VCaP (cell line): ENCODE measurements around the gene NRDE2.
A peak's percentile ranks its signal among the peaks of the same experiment; 100 is the strongest.

ENCODE experiments used
- H3K27ac ChIP-seq: fragments of 450-650 bp; 2 replicates; pipeline ENCODE4 v1.5.1; 2017
- TF ChIP-seq, protein P1 (sequence below): fragments of 450-650 bp; conservative IDR thresholded peaks from 2 replicates; pipeline ENCODE4 v1.5.1; 2017; ENCODE audit warnings: mild to moderate bottlenecking, moderate library complexity

NRDE2 gene

DNA sequence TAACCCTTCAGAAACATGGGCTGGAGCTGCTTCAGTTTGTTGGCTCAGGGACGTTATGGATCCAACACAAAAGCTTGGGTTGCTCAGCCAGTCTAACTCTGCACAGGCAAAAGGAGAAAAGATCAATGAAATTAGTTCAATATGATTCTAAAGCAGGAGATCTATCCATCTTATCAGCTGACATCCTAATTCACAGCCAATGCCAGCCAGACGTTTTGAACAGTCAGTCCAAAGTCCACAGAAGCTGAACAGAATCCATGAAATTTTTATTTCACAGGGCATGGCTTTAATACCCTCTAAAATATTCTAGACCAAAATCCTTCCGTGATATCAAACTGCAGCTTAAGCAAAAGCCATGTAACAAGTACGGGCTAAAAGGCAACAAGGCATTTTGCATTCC is 13.7 kb downstream of the NRDE2 start:
- H3K27ac ChIP-seq = no peak overlapping the region
- TF ChIP-seq, protein P1, sequence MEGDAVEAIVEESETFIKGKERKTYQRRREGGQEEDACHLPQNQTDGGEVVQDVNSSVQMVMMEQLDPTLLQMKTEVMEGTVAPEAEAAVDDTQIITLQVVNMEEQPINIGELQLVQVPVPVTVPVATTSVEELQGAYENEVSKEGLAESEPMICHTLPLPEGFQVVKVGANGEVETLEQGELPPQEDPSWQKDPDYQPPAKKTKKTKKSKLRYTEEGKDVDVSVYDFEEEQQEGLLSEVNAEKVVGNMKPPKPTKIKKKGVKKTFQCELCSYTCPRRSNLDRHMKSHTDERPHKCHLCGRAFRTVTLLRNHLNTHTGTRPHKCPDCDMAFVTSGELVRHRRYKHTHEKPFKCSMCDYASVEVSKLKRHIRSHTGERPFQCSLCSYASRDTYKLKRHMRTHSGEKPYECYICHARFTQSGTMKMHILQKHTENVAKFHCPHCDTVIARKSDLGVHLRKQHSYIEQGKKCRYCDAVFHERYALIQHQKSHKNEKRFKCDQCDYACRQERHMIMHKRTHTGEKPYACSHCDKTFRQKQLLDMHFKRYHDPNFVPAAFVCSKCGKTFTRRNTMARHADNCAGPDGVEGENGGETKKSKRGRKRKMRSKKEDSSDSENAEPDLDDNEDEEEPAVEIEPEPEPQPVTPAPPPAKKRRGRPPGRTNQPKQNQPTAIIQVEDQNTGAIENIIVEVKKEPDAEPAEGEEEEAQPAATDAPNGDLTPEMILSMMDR = no peak

DNA sequence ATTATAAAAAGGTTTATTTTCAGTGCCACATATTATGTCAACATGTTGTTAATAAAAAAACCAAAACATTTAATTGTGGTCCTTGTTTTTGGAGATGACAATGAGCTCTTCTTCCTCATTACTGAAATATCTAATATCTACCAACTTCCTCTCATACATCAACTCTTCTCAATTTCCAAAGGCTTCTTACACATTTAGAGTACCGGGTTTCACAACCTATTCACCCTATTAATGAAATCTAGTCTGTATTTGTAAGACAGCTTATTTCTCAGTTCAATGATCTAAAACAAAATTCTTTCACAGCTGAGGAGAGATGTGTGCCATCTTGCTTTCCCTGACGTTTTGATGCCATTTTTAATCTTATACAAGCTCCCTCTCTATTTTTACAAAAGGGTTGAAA is 14.5 kb downstream of the NRDE2 start:
- H3K27ac ChIP-seq = no peak overlapping the region
- TF ChIP-seq, protein P1 = no peak

DNA sequence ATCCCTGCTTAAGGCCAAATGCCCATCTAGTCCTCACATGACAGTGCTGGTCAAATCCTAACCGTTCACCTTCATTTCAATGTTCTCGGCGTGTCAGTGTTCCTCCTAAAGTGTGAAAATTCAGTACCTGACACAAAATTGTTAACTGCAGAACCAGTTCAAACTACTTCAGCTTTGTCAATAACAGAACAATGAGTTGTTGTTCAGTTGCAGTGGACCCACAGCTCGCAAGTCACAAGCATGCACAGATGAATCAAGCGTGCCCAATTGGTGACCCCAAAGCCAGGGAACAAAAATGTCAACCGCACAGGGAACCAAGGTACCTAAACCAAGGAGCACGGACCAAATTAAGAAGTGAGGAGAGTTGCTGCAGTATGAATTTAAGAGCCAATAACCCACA is 23.2 kb downstream of the NRDE2 start:
- no peak overlapping the region for H3K27ac ChIP-seq

DNA sequence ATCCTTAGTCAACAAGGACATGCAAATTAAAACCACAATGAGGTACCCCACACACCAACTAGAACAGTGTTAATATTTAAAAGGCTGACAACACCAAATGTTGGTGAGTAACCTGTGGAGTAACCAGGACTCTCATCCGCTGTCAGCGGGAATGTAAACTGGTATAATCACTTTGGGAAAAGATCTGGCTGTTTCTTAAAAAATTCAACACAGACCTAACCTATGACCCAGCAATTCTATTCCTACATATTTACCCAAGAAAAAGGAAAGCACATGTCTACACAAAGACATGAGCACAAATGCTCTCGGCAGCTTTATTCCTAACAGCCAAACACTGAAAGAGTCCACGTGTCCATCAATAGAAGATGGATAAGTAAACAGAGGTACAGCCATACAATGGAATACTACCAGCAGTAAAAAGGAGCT is 26.6 kb downstream of the NRDE2 start:
- TF ChIP-seq, protein P1 = no peak
- H3K27ac ChIP-seq = no peak overlapping the region

More for the DNA sequence above, 23.2 kb downstream of the NRDE2 start:
- TF ChIP-seq, protein P1 = no peak

DNA sequence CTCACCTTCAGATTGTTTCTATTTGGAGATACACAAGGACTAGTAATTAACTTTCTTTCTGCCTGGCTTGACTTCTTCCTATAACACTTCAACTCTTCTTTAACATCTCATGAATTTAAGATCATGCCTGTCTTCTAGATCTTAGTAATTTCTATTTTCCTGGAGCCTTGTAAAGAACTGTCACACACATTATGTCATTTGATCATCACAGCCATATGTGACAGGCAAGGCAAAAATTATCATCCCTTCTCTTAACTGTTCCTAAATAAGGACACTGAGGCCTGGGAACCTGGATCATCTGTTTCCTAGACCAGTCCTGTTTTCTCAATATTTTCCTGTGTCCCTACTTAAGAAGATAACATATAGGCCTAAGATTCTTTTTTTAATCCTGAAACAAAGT is 27.2 kb downstream of the NRDE2 start:
- no peak overlapping the region for H3K27ac ChIP-seq
- TF ChIP-seq, protein P1 = no peak

DNA sequence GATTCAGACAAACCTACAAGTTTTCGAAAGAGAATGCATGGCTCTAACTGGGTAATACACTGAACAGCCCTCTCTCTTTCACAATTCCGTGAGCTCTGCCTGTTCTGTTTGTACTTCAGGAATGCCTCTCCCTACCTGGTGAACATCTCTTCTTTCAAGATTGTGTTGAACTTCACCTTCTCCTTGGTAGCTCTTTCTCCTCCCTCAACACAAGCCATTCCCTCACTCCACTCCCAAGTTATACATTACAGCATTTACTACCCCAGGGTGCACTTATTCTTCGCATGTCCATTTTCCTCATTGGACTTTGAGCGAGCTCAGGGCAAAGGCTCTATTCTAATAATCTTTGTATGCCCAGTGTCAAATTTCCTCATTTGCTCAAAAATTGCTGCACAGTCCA is 28.3 kb downstream of the NRDE2 start:
- no peak overlapping the region for H3K27ac ChIP-seq
- TF ChIP-seq, protein P1 = no peak

DNA sequence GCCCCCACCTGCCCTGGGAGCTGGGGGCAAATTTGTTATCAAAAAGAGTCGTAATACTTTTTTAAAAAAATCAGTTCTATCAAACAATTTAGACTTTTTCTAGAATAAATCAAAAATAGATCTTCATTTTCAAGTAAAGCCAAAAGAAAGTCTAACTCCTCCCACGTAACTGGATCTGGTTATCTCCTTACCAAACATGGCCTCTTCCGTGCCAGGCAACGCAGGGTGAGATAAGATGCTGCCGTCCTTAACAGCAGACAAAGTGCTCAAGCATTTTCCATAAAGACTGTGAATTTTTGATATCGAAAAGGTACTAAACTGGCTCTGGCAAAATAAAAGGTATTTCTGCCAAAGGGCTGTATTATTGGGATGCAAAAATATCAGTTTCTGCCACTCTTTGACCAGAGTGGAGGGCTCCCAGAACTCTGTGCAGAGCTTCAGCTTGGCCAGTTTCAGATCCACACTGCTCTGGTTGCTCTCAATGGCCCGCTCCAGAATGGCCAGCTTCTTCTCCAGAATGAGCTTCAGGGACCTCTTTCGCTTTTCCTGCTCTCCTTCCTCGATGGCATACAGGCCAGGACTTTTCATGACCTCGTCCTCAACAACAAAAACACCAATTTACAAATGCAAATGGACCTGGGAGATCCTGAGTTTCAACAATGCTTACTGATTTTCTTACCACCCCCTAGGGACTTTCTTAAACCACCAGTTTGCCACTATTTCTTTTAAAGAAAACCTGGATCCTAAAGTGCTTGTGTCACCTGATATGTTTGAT is 29.0 kb downstream of the NRDE2 start:
- TF ChIP-seq, protein P1 = no peak
- peak overlapping the region; percentile 62 for H3K27ac ChIP-seq
